Activated CD4-positive, CD25-positive, alpha-beta regulatory T cell treated with anti-CD3 and anti-CD28 coated beads, Interleukin-2, amount 50 U/mL, for 16 hours (primary cell): ENCODE measurements around the gene GNPNAT1.

Experiments
- DNase-seq: peaks from one replicate; pipeline ENCODE4 v3.0.0-alpha.2; 2020; ENCODE audit warnings: low read depth, low spot score

Gene GNPNAT1

DNA sequence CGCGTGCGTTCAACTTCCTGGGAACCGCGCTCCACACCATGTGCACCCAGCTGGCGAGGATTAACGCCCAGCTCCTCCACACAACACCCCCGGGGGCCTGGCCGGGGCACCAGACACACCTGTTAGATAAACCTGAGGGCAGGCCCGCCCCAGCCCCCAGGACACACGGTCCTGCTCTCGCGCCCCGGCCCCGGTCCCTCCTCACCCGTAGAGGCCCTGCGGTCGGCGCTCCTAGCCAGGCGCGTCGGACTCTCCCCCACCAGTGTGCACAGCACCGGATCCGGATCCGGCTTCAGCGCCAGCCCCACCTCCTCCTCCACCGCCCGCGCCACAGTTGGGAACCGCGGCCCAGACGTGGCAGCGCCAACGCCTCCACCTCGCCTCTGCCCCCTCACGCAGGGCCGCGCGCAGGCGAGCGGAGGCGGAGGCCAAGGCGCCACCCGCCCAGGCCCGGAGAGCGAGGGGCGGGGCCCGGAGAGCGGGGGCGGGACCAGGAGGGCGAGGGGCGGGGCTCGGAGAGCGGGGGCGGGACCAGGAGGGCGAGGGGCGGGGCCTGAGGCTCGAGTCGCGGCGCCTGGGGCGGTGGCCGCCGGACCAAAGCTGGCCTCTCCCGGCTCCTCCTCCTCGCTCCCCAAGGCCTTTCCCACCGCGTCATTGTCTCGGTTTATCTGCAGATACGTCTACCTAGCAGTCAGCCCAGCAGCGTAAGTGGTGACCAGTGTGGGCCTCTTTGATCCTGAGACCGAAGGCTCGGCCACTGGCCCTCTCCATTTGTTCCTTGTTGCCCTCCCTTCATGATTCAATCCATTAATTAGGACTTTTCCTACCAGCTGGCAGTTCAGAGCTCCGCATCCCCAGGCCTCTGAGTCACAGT lies at the start of gene GNPNAT1:
Gene GNPNAT1, minus strand, starts transcription at position 385 of the 874 bp plus-strand sequence. CDS start 6,957 bp downstream, outside the sequence.
- peak; percentile 69 for DNase-seq

GRCh38 chr14:52840877-52841276 lies 49.5 kb upstream of the GNPNAT1 start:
- no peak for DNase-seq

- DNase-seq = no peak
These were observed 46.0 kb upstream of the GNPNAT1 start for GRCh38 chr14:52837451-52837850.

- no peak for DNase-seq
These were observed 44.7 kb upstream of the GNPNAT1 start for GRCh38 chr14:52836063-52836462.

DNA sequence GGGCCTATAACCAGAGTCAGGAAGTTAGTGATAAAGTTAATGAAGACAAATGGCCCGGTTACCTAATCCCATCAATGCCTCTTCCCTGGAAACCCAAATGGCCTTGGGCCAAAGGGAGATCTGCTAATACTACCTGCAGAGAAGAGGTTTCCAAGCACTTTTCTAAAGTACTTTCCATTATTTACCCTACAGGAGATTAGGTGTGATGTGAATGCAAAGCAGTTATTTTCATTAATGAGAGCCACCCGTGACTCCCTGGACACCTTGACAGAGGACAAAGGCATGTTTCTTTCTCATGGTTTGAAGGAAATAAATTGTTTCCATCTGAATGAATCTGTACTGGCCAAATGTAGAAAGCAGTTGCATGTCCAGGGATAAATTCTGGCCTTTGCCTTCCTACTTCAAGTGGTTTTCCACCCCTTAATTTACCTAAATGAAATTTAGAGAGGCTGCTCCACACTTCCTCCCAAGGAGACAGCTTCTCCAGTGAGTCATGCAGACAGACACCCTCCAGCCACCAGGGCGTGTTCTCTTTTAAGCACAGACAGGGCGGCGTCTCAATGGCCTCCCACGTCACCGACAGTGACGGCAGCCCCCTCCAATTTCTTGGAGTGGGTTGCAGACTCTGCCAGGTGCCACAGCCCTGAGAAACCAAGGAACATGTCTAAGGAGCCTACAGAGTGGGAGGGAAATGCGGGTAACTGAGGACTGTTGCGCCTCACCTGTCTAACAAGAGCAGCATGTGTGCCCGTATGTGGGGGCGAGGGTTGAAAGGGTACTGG lies 43.9 kb upstream of the GNPNAT1 start:
- DNase-seq = no peak

- no peak for DNase-seq
These were observed 43.0 kb upstream of the GNPNAT1 start for GRCh38 chr14:52834440-52834842.

DNA sequence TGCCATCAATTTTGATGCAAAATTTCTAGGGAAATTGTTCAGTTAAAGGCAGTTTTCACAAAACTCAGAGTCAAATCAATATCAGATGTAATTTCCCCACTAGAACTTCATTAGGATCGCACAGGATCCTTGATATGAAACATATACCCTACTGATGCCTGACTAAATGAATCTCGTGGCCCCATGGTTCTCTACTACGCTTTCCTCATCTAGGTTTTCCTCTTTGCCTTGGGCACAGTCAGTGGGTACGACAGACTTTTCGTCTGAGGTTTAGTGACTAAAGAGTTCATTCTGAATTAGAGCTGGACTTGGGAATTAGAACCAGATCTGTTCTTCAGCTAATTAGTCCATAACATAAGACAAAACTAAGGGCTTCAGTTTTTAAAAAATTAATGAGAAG lies 42.5 kb upstream of the GNPNAT1 start:
- DNase-seq = no peak

DNA sequence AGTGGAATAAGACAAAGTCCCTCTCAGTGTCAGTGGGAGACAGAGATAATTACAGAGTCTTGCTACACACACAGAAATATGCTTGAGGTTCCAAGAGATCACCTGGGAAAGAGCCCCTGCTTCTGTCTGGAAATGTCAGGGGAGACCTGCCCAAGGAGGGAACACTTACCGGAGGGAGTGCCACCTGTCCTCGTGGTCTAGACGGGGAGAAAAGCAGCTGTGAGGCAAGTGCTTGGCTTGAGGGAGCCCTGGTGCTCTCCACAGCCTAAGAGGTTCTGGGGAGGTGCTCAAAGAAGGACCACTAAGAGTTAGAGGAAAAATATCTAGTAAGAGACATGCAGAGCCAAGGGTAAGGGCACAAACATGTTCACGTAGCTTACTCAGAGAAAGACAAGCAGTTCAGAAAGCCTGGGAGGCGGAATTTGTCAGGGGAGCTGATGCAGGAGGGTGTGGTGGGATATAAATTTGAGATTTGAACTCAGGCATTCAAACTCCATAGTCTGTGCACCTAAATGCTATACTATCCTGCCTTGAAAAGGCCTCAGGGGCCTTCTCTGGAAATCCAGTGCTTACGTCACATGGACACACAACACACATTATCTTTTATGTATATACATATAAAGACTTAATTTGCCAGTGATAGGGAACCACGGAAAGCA lies 38.2 kb upstream of the GNPNAT1 start:
- DNase-seq = no peak

DNA sequence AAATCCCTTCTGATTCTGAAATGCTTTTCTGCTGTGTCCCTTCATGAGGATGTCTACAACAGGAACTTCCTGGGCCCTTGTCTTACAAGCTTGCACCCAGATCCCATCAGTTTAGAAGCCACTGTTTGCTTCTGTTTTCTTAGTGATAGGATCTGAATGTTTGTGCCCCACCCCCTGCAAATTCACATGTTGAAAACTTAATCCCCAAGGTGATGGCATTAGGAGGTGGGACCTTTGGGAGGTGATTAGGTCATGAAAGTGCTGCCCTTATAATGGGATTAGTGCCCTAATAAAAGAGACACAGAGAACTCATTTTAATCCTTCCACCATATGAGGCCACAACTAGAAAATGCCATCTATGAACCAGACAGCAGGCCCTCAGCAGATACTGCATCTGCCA lies 36.0 kb upstream of the GNPNAT1 start:
- no peak for DNase-seq

GRCh38 chr14:52825085-52825484 lies 33.7 kb upstream of the GNPNAT1 start:
- DNase-seq = no peak

- DNase-seq = no peak
These were observed 33.1 kb upstream of the GNPNAT1 start for GRCh38 chr14:52824462-52824861.

GRCh38 chr14:52821805-52822250 lies 30.4 kb upstream of the GNPNAT1 start:
- no peak for DNase-seq

DNA sequence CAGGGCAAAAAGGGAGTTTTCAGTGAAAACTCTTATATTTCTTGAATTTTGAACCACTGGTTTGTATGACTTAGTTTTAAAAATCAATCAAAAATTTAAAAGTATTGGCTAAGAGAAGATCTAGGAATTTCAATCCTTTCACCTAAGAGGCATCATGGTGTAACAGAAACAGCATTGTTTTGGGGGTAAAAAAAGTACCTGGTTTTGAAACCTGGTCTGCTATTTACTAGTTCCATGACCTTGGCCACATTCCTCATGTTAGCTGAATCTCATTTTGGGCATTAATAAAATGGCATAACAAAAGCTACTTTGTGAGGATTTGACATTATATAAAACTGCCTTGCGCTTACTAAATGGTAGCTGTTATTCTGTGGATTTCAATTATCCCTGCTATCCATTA lies 16.7 kb upstream of the GNPNAT1 start:
- no peak for DNase-seq

DNA sequence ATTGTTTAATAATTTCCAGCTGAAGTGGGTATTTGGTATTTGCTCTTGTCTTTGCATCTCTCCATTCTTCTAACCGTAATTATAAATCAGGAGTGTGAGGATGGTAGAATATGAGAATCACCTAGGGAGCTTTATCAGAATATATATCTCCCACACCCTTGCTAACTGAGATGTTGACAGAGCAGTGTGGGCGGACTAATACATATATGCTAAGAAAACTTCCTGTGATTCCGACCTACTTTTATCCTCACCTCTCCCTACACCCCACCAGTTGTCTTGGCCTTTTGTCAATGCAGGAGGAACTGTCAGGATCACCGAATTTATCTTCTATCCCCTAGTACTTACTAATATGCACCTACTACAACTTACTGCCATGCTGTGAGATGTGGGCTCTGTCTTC lies 14.7 kb upstream of the GNPNAT1 start:
- DNase-seq = no peak

GRCh38 chr14:52802597-52802996 lies 11.2 kb upstream of the GNPNAT1 start:
- no peak for DNase-seq

DNA sequence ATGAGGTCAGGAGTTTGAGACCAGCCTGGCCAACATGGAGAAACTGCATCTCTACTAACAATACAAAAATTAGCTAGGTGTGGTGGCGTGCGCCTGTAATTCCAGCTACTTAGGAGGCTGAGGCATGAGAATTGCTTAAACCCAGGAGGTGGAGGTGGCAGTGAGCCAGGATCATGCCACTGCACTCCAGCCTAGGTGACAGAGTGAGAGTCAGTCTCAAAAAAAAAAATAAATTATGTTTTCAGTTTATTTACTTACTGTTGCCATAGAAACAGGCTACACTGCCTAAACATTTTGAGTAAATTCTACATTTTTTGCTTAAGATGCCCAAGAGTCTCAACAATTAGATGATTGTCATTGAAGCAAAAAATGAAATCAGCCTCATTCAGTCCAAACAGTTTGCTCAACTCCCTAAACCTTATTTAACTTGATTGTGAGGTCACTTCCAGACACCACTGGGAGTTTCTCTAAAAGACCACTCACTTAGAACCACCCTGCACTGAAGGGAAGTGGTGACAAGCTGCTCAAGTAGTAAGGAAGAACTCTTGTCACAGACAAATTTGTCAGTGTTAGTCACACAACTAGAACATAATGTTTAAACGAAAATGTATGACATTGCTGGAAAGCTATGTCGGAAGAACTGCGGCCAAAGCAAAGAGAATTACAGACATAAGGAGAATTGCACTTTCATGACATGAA lies 9.8 kb upstream of the GNPNAT1 start:
- no peak for DNase-seq

GRCh38 chr14:52798826-52799225 lies 7.4 kb upstream of the GNPNAT1 start:
- DNase-seq = no peak

- no peak for DNase-seq
These were observed 6.2 kb upstream of the GNPNAT1 start for GRCh38 chr14:52797653-52798052.

DNA sequence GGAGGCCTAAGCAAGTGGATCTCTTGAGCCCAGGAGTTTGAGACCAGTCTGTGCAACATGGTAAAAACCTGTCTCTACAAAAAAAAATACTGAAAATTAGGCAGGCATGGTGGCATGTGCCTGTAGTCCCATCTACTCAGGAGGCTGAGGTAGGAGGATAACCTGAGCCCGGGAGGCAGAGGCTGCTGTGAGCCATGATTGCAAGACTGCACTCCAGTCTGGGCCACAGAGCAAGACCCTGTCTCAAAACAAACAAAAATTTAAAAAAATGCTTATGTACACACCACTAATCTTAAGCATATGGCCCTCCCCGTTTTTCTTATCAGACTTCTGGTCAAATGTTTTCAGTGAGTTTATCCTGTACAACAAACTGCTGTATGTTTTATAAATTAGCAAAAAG lies 1.7 kb upstream of the GNPNAT1 start:
- DNase-seq = no peak

DNA sequence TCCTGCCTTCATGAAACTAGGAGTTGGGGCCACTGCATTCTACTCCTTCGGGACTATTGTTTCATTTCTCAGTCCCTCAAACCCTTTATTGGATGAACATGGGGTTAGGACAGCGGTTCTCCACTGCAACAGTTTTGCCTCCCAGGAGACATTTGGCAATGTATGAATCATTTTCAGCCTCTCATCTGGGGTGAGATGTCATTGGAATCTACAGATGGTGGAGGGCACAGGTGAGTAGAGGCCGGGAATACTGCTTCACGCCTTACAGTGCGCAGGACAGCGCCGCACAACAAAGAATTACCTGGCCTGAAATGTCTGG lies 649 bp upstream of the GNPNAT1 start:
- DNase-seq = no peak

DNA sequence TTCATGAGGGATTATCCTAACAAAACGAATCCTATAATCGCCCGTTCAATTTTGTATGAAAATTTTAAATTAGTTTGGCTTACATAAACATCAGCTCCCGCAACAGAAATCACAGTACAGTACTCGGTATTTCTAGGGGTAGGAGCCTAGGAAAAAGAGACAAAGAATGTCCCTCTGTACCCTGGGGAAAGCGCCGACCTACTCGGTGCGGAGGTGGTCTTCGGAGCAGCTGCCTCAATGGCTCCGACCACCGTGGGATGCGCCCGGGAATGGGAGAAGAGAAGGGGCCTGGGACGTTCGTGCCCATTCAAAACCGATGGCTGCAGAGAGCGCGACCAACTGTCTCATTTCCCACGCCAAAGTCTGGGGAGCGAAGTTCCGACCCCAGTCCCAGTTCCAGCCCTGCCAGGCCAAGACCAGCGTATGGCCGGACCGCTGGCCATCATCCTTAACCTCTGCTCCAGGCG lies 618 bp downstream of the GNPNAT1 start:
- DNase-seq = no peak
